Kidney (tissue), 14 donors: ENCODE measurements around the gene GOLT1A. TPM values are rescaled to one million over a fixed set of nuclear protein-coding genes. Genes with fewer than 3 reads are reported as not detected.

ENCODE experiments used
- DNase-seq, 5 donors: peaks; one replicate each; pipeline ENCODE4 v3.0.0-alpha.2; 2013 to 2020
- FAIRE-seq: peaks from 2 replicates; lab custom pipeline; 2012; peaks lifted over from hg19 to GRCh38; lab: Jason Lieb, UNC
- H3K27ac ChIP-seq, 2 donors: one replicate each; pipeline ENCODE4 v1.7.0; 2013; ENCODE audit warnings: low read depth in 2 of 2, low read length in 2 of 2, inconsistent platforms in 1 of 2
- H3K27me3 ChIP-seq: one replicate; pipeline ENCODE4 v1.7.1; 2013; ENCODE audit warnings: low read length, inconsistent platforms; ENCODE audit not compliant: control insufficient read depth, insufficient read depth
- H3K36me3 ChIP-seq, 3 donors: one replicate each; pipeline versions ENCODE4 v1.7.0 to v1.7.1; 2013; ENCODE audit warnings: low read length in 3 of 3, control low read depth in 1 of 3, inconsistent platforms in 1 of 3; ENCODE audit not compliant: insufficient read depth in 3 of 3, control insufficient read depth in 2 of 3
- H3K4me1 ChIP-seq, 3 donors: one replicate each; pipeline versions ENCODE4 v1.7.0 to v1.7.1; 2013; ENCODE audit warnings: low read length in 3 of 3, inconsistent platforms in 1 of 3, low read depth in 1 of 3; ENCODE audit not compliant: control insufficient read depth in 2 of 3, insufficient read depth in 2 of 3
- H3K4me3 ChIP-seq, 3 donors: one replicate each; pipeline versions ENCODE4 v1.7.0 to v1.8.1; 2013; ENCODE audit warnings: low read length in 3 of 3, control low read depth in 1 of 3, inconsistent platforms in 1 of 3
- H3K9ac ChIP-seq, 3 donors: one replicate each; pipeline versions ENCODE4 v1.7.0 to v1.7.1; 2013; ENCODE audit warnings: low read length in 3 of 3, control low read depth in 1 of 3, inconsistent platforms in 1 of 3
- H3K9me3 ChIP-seq, 3 donors: one replicate each; pipeline versions ENCODE4 v1.7.0 to v1.7.1; 2013; ENCODE audit warnings: low read length in 3 of 3, control low read depth in 1 of 3, inconsistent platforms in 1 of 3; ENCODE audit not compliant: control insufficient read depth in 2 of 3, insufficient read depth in 1 of 3
- intact Hi-C: fragments of 100-400 bp; cut with DNase I; formaldehyde crosslinking; loops from one replicate; pipeline ENCODE4 v1.11.1; 2022
- polyA plus RNA-seq: library from polyadenylated mRNA; stranded (reverse); fragments of 350-450 nt; fragmentation: Illumina TruSeq; extraction: RNeasy Lipid Tissue Mini Kit (QIAGEN cat#74804); gene quantifications from one replicate; pipeline ENCODE4 v1.2.3, GENCODE V29; 2014; ENCODE audit warnings: low read depth, low replicate concordance; ENCODE audit not compliant: insufficient read depth
- total RNA-seq: library from RNA; stranded (reverse); fragmentation: NEBNext Ultra II Directional; extraction: Animal tissue kit (Norgen Biotek cat#: 25700); gene quantifications from one replicate; pipeline ENCODE4 v1.2.1, GENCODE V29; 2021
- TF ChIP-seq, protein P1 (sequence below): IDR thresholded peaks from 3 replicates; pipeline ENCODE4 v1.5.1; 2012; ENCODE audit warnings: mild to moderate bottlenecking, moderate library complexity, borderline replicate concordance; ENCODE audit not compliant: insufficient read depth; ENCODE audit errors: extremely low read depth
- donor health status: control.
- donor health status: control.
- donor health status: control.
- donor health status: control.
- donor health status: control.
- donor health status: DM: yes; HTN: yes; CAD: no.
- donor health status: Normal renal cell carcinoma (clear cell type).

Gene GOLT1A
- total and polyA plus RNA-seq, 2 donors from 2014 or later, result 8.9 to 47.7 TPM

DNA sequence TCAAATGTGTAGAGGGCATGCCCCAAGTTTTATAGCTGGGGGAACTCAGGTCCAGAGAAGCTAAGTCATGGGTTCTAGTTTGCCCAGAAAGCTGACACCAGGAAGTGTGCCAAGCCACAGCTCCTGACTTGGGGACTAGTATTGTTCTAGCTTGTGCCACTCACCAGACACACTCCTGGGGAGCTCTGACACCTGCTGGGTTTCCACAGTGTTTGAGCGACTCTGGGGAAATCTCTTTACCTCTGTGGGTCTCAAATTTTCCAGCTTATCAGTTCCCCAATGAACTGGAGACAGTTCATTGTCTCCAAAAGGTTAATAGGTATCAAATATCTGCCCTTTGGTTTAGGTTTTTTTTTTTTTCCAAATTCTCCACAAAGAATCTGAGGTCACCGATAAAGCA, 21.7 kb downstream of the GOLT1A start:
- intact Hi-C loops, result no loop called here
- Histone ChIP-seq H3K9me3 (peaks cover 0 to 3% (median 0%) of the 10 kb centered on the region in 3 donors), H3K27ac (no peak overlapping the region), H3K27me3 (peaks cover 2% of the 10 kb centered on the region), H3K9ac (no peak overlapping the region), H3K36me3 (no peaks in the 10 kb centered on the region), H3K4me3 (no peak overlapping the region), H3K4me1 (peaks cover 0 to 4% (median 3%) of the 10 kb centered on the region in 3 donors)
- TF ChIP-seq, protein P1, sequence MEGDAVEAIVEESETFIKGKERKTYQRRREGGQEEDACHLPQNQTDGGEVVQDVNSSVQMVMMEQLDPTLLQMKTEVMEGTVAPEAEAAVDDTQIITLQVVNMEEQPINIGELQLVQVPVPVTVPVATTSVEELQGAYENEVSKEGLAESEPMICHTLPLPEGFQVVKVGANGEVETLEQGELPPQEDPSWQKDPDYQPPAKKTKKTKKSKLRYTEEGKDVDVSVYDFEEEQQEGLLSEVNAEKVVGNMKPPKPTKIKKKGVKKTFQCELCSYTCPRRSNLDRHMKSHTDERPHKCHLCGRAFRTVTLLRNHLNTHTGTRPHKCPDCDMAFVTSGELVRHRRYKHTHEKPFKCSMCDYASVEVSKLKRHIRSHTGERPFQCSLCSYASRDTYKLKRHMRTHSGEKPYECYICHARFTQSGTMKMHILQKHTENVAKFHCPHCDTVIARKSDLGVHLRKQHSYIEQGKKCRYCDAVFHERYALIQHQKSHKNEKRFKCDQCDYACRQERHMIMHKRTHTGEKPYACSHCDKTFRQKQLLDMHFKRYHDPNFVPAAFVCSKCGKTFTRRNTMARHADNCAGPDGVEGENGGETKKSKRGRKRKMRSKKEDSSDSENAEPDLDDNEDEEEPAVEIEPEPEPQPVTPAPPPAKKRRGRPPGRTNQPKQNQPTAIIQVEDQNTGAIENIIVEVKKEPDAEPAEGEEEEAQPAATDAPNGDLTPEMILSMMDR, result no peak
- FAIRE-seq (no peak), DNase-seq (no peak)

DNA sequence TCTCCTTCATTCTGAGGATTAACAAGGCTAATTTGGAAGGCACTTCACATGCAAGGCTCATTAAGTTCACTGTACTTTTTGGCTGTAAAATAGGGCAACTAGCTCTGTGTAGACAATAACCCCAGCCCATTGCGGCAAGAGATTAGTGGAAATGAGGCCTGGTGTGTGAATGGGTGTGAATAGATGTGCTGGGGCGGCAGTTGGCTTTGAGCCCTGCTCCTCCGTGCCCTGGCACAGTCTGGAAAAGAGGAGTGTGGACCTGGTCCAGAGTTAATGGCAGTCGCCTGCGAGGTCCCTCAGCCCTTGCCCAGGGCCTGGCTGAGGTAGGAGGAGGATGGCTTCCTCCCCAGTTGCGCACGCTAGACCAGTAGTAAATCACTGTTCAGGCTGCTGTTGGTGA, 22.3 kb downstream of the GOLT1A start:
- Histone ChIP-seq H3K9ac (no peak overlapping the region), H3K27ac (no peak overlapping the region), H3K4me3 (no peak overlapping the region), H3K27me3 (peaks cover 2% of the 10 kb centered on the region), H3K9me3 (peaks cover 0 to 3% (median 0%) of the 10 kb centered on the region in 3 donors), H3K4me1 (peaks cover 0 to 4% (median 3%) of the 10 kb centered on the region in 3 donors), H3K36me3 (no peaks in the 10 kb centered on the region)
- TF ChIP-seq, protein P1, result no peak
- FAIRE-seq (no peak), DNase-seq (no peak)
- intact Hi-C loops, result no loop called here

DNA sequence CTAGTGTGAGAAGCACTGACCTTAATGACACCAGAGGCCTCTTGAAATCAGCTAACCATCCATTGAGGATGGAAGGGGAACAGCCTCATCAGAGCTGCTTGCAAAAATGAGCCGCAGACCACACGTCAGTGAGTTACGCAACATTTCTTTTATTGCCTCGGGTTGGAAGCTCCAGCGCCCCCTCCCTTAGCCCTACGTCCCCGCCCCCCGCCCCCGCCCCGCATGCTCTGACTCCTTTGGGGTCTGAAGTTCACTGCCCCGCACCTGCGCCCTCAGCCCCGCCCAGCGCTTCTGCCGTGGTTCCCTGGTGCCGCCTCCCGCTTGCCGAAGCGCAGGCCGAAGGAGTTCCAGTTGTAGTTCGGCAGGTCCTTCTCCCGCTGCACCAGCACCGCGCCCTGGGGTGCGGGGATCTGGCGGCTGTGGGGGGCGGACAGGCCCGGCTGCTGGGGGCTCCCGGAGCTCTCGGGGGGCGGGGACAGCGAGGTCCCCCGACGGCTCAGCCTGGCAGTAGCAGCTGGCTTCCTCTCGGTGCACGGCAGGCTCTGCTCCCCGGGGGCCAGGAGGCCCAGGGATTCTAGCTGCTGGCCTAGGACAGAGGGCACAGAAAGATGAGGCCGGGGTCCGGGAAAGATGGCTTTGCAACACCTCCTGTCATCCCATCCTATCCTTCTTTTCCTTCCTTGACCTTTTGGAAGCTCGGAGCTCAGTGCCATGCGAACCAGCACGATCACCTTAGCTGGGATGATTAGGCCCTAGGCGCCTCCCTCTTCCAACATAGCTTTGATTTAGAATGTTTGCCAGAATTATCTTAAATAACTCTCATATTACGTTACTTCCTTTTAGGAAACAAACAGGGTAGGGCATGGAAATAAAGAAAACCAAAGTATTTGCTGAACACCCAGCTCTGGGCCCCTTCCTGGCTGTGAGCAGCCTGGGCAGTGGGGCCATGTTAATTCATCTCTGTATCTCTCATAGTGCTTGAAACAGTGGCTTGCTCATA, 23.3 kb downstream of the GOLT1A start:
- Histone ChIP-seq H3K4me1 (peaks cover 0 to 4% (median 3%) of the 10 kb centered on the region in 3 donors), H3K9ac (no peak overlapping the region), H3K27me3 (peaks cover 2% of the 10 kb centered on the region), H3K36me3 (no peaks in the 10 kb centered on the region), H3K9me3 (peaks cover 0 to 3% (median 0%) of the 10 kb centered on the region in 3 donors), H3K4me3 (no peak overlapping the region), H3K27ac (no peak overlapping the region)
- FAIRE-seq, result no peak
- TF ChIP-seq, protein P1, result no peak
- DNase-seq, result peak; percentile 53 to 82 (median 68)
- intact Hi-C loops, result no loop called here
